Spleen (tissue), 11 donors: Measurements from ENCODE around the gene RAB19. TPM values are rescaled to one million over a fixed set of nuclear protein-coding genes. Genes with fewer than 3 reads are reported as not detected.
"Not testable (repeated sequence)": the region's sequence is repeated elsewhere in the genome, so short reads cannot be mapped to it uniquely, and the experiment has no call there.

Experiments
- DNase-seq: peaks from one replicate; pipeline ENCODE4 v3.0.0-alpha.2; 2020
- H3K27ac ChIP-seq, 8 donors: fragments of 200-600 bp; sonication (generic) in 7 of 8; 1 replicate in 4 of 8; 2 replicates in 4 of 8; pipeline versions ENCODE4 v1.5.0 to v1.8.0; 2016 to 2021; ENCODE audit warnings: inconsistent platforms in 4 of 8, mild to moderate bottlenecking in 4 of 8, moderate library complexity in 1 of 8
- H3K27me3 ChIP-seq, 7 donors: fragments of 200-600 bp; sonication (generic) in 6 of 7; replicated peaks in 1 of 7; 1 replicate in 4 of 7; 2 replicates in 3 of 7; pipeline versions ENCODE4 v1.5.0 to v1.8.0; 2016 to 2021; ENCODE audit warnings: inconsistent platforms in 3 of 7, mild to moderate bottlenecking in 1 of 7
- H3K36me3 ChIP-seq, 6 donors: fragments of 200-600 bp; sonication (generic) in 5 of 6; 1 replicate in 4 of 6; 2 replicates in 2 of 6; pipeline versions ENCODE4 v1.5.0 to v1.8.0; 2016 to 2021; ENCODE audit warnings: inconsistent platforms in 2 of 6
- H3K4me1 ChIP-seq, 6 donors: fragments of 200-600 bp; sonication (generic) in 5 of 6; 1 replicate in 3 of 6; 2 replicates in 3 of 6; pipeline versions ENCODE4 v1.5.0 to v1.8.0; 2016 to 2021; ENCODE audit warnings: inconsistent platforms in 3 of 6
- H3K4me3 ChIP-seq, 8 donors: fragments of 200-600 bp; sonication (generic) in 7 of 8; 1 replicate in 4 of 8; 2 replicates in 4 of 8; pipeline versions ENCODE4 v1.5.0 to v1.8.0; 2016 to 2021; ENCODE audit warnings: inconsistent platforms in 4 of 8, mild to moderate bottlenecking in 4 of 8, moderate library complexity in 2 of 8
- H3K9me3 ChIP-seq, 8 donors: fragments of 200-600 bp; sonication (generic) in 7 of 8; 1 replicate in 4 of 8; 2 replicates in 4 of 8; pipeline versions ENCODE4 v1.5.0 to v1.8.0; 2016 to 2021; ENCODE audit warnings: inconsistent platforms in 4 of 8
- CTCF ChIP-seq, 11 experiments: fragments of 200-600 bp in 7 of 11; fragments of 450-650 bp in 4 of 11; sonication (generic) in 4 of 11; IDR thresholded peaks in 8 of 11; conservative IDR thresholded peaks in 3 of 11; 1 replicate in 7 of 11; 2 replicates in 4 of 11; pipeline versions ENCODE4 v1.4.0 to v1.8.0; 2016 to 2021; ENCODE audit warnings: antibody characterized with exemption in 11 of 11, inconsistent platforms in 4 of 11, mild to moderate bottlenecking in 1 of 11
- POLR2A ChIP-seq, 3 donors: fragments of 450-650 bp; IDR thresholded peaks; one replicate each; pipeline ENCODE4 v1.5.1; 2017; ENCODE audit warnings: antibody characterized with exemption in 3 of 3, mild to moderate bottlenecking in 1 of 3
- POLR2AphosphoS5 ChIP-seq, 3 donors: sonication (generic); formaldehyde crosslinking; IDR thresholded peaks; one replicate each; pipeline ENCODE4 v1.5.1; 2017; ENCODE audit warnings: antibody characterized with exemption in 3 of 3
- WGBS, 5 donors: extraction: QIAGEN DNeasy Blood & Tissue Kit in 3 of 5; methylation state at CpG; one replicate each; pipeline versions ENCODE4 v1.1.5 to v1.1.7; 2013 to 2018; 5-methylcytosine and 5-hydroxymethylcytosine counted together
- intact Hi-C: fragments of 100-400 bp; cut with DNase I; formaldehyde crosslinking; loops from one replicate; pipeline ENCODE4 v1.15.0; 2023; ENCODE audit warnings: low total_unique reads
- polyA plus RNA-seq, 3 donors: library from polyadenylated mRNA; stranded (reverse); fragments of 200-250 nt; gene quantifications; one replicate each; pipeline ENCODE4 v1.2.1, GENCODE V29; 2013
- total RNA-seq, 7 donors: library from RNA; depleted of rRNA in 3 of 7; stranded (reverse); fragments of >200 nt in 3 of 7; fragmentation: NEBNext Ultra II Directional in 4 of 7; extraction: Animal tissue kit (Norgen Biotek cat#: 25700) in 4 of 7; gene quantifications; one replicate each; pipeline versions ENCODE4 v1.1.0 to v1.2.1, GENCODE V29; 2016 to 2021
- donor health status: healthy with polysubstance abuse.
- donor health status: DM: no; HTN: no; CAD: no; lungs with moderate emphysema.
- donor health status: DM: no; HTN: no; CAD: no.
- donor health status: Bipolar disorder and iron deficiency.
- donor health status: healthy.
- donor health status: DM: no; HTN: no; CAD: no.
- donor health status: DM: yes; HTN: yes; CAD: no.

Gene RAB19
- total and polyA plus RNA-seq, 10 donors, result 1.0 to 4.0 (median 2.1) TPM; not detected in 3

- H3K4me3 ChIP-seq, result no peak overlapping the region
- 87 to 92% (median 91%) methylated on average over 8 of the region's 8 CpGs for WGBS, 5 donors
- TF ChIP-seq POLR2A (IDR thresholded peaks at IDR 0.05), result no peak
- no peak for TF ChIP-seq CTCF (IDR thresholded peaks at IDR 0.05 in 8 of 11, conservative IDR thresholded peaks at IDR 0.05 in 3 of 11)
- TF ChIP-seq POLR2AphosphoS5 (IDR thresholded peaks at IDR 0.05), result no peak
- no peaks in the 10 kb centered on the region for H3K4me1 ChIP-seq
- intact Hi-C loops, result no loop called here
- peaks cover 0 to 41% (median 0%) of the 10 kb centered on the region in 6 donors for H3K36me3 ChIP-seq
- H3K27me3 ChIP-seq, result no peaks in the 10 kb centered on the region
- H3K9me3 ChIP-seq, result no peaks in the 10 kb centered on the region
- no peak for DNase-seq
- no peak overlapping the region for H3K27ac ChIP-seq
Observed at GRCh38 chr7:140416560-140416959, 12.7 kb downstream of the RAB19 start.

- Histone ChIP-seq H3K27me3 (no peaks in the 10 kb centered on the region), H3K4me1 (no peaks in the 10 kb centered on the region), H3K36me3 (peaks cover 0 to 31% (median 0%) of the 10 kb centered on the region in 6 donors), H3K4me3 (no peak overlapping the region), H3K9me3 (no peaks in the 10 kb centered on the region), H3K27ac (no peak overlapping the region)
- no peak for DNase-seq
- intact Hi-C loops, result no loop called here
- 53 to 68% (median 60%) methylated on average over 8 of the region's 8 CpGs for WGBS, 5 donors
- no peak for TF ChIP-seq CTCF (IDR thresholded peaks at IDR 0.05 in 8 of 11, conservative IDR thresholded peaks at IDR 0.05 in 3 of 11)
- TF ChIP-seq POLR2A (IDR thresholded peaks at IDR 0.05), result no peak
- no peak for TF ChIP-seq POLR2AphosphoS5 (IDR thresholded peaks at IDR 0.05)
Observed at GRCh38 chr7:140417456-140418155, 13.7 kb downstream of the RAB19 start.

- DNase-seq, intact Hi-C loops, H3K9me3 ChIP-seq, H3K4me1 ChIP-seq, H3K27me3 ChIP-seq, H3K4me3 ChIP-seq, H3K27ac ChIP-seq: not testable (repeated sequence)
- WGBS, 5 donors, result 84 to 94% (median 92%) methylated on average over 4 to 5 of the region's 5 CpGs
- H3K36me3 ChIP-seq, result peaks cover 0 to 26% (median 0%) of the 10 kb centered on the region in 6 donors
Observed at GRCh38 chr7:140418156-140418472, 14.3 kb downstream of the RAB19 start.

- WGBS, 5 donors, result 88 to 97% (median 93%) methylated on average over 4 of the region's 4 CpGs
- TF ChIP-seq POLR2AphosphoS5 (IDR thresholded peaks at IDR 0.05) (no peak), CTCF (IDR thresholded peaks at IDR 0.05 in 8 of 11, conservative IDR thresholded peaks at IDR 0.05 in 3 of 11) (no peak), POLR2A (IDR thresholded peaks at IDR 0.05) (no peak)
- Histone ChIP-seq H3K27me3 (no peaks in the 10 kb centered on the region), H3K4me3 (no peak overlapping the region), H3K36me3 (peaks cover 0 to 20% (median 0%) of the 10 kb centered on the region in 6 donors), H3K27ac (no peak overlapping the region), H3K4me1 (no peaks in the 10 kb centered on the region), H3K9me3 (no peaks in the 10 kb centered on the region)
- intact Hi-C loops, result no loop called here
- DNase-seq, result no peak
Observed at GRCh38 chr7:140418653-140419052, 14.8 kb downstream of the RAB19 start.
